SK-N-SH treated with all-trans-retinoic acid at 6 μM for 48 hours (cell line): ENCODE data around the gene PDE6A.

ENCODE experiments used
- ATAC-seq: fragments of 200-7000 bp; cut with Tn5 transposase; 3 replicates; pipeline ENCODE4 v1.9.1; 2020; ENCODE audit warnings: mild to moderate bottlenecking, moderate library complexity
- ARNTL ChIP-seq: fragments of 450-650 bp; formaldehyde crosslinking; IDR thresholded peaks from 2 replicates; pipeline ENCODE4 v1.5.0; 2020; ENCODE audit warnings: low read depth, mild to moderate bottlenecking, moderate library complexity, borderline replicate concordance
- BACH2 ChIP-seq: fragments of 250-450 bp; sonication (Bioruptor Pico); IDR thresholded peaks from 2 replicates; pipeline ENCODE4 v1.9.0; 2021; ENCODE audit warnings: mild to moderate bottlenecking, borderline replicate concordance
- CSDC2 ChIP-seq: fragments of 250-450 bp; sonication (Bioruptor Pico); IDR thresholded peaks from 2 replicates; pipeline ENCODE4 v1.5.0; 2020; ENCODE audit warnings: mild to moderate bottlenecking, moderate library complexity
- CSRNP3 ChIP-seq: fragments of 250-450 bp; sonication (Bioruptor Pico); IDR thresholded peaks from 2 replicates; pipeline ENCODE4 v1.5.1; 2021; ENCODE audit warnings: mild to moderate bottlenecking, moderate library complexity
- ESRRG ChIP-seq: fragments of 250-450 bp; sonication (Bioruptor Pico); IDR thresholded peaks from 2 replicates; pipeline ENCODE4 v1.6.1; 2021; ENCODE audit warnings: mild to moderate bottlenecking
- GLIS3 ChIP-seq: fragments of 250-450 bp; sonication (Bioruptor Pico); IDR thresholded peaks from 2 replicates; pipeline ENCODE4 v1.5.0; 2020; ENCODE audit warnings: mild to moderate bottlenecking, moderate library complexity
- ISL1 ChIP-seq: fragments of 250-450 bp; sonication (Bioruptor Pico); IDR thresholded peaks from 2 replicates; pipeline ENCODE4 v2.1.2; 2022; ENCODE audit warnings: mild to moderate bottlenecking, moderate library complexity
- OSR1 ChIP-seq: fragments of 250-450 bp; sonication (Bioruptor Pico); IDR thresholded peaks from 2 replicates; pipeline ENCODE4 v1.8.0; 2022; ENCODE audit warnings: moderate library complexity, mild to moderate bottlenecking, inconsistent platforms
- PATZ1 ChIP-seq: fragments of 250-450 bp; sonication (Bioruptor Pico); IDR thresholded peaks from 2 replicates; pipeline ENCODE4 v1.8.0; 2020; ENCODE audit warnings: mild to moderate bottlenecking, moderate library complexity, borderline replicate concordance
- PPARA ChIP-seq: fragments of 250-450 bp; sonication (Bioruptor Pico); IDR thresholded peaks from 2 replicates; pipeline ENCODE4 v1.5.0; 2020; ENCODE audit warnings: mild to moderate bottlenecking, borderline replicate concordance
- RARB ChIP-seq: fragments of 250-450 bp; sonication (Bioruptor Pico); IDR thresholded peaks from 2 replicates; pipeline ENCODE4 v1.8.0; 2021; ENCODE audit warnings: mild to moderate bottlenecking, moderate library complexity
- SNAI2 ChIP-seq: fragments of 250-450 bp; sonication (Bioruptor Pico); IDR thresholded peaks from 2 replicates; pipeline ENCODE4 v1.5.0; 2020; ENCODE audit warnings: mild to moderate bottlenecking, moderate library complexity
- ZC3H10 ChIP-seq: fragments of 250-450 bp; sonication (Bioruptor Pico); IDR thresholded peaks from 2 replicates; pipeline ENCODE4 v1.5.1; 2021; ENCODE audit warnings: mild to moderate bottlenecking, moderate library complexity
- ZFP3 ChIP-seq: fragments of 250-450 bp; sonication (Bioruptor Pico); IDR thresholded peaks from 2 replicates; pipeline ENCODE4 v1.5.0; 2020; ENCODE audit warnings: mild to moderate bottlenecking, moderate library complexity
- ZFP30 ChIP-seq: fragments of 450-650 bp; formaldehyde crosslinking; IDR thresholded peaks from 2 replicates; pipeline ENCODE4 v1.5.0; 2022; ENCODE audit warnings: mild to moderate bottlenecking, moderate library complexity
- ZNF565 ChIP-seq: fragments of 450-650 bp; formaldehyde crosslinking; conservative IDR thresholded peaks from 2 replicates; pipeline ENCODE4 v1.5.0; 2020; ENCODE audit warnings: low read depth, mild to moderate bottlenecking, moderate library complexity
- ZNF70 ChIP-seq: fragments of 450-650 bp; formaldehyde crosslinking; IDR thresholded peaks from 2 replicates; pipeline ENCODE4 v1.5.0; 2020; ENCODE audit warnings: mild to moderate bottlenecking, moderate library complexity
- ZNF8 ChIP-seq: fragments of 450-650 bp; formaldehyde crosslinking; IDR thresholded peaks from 2 replicates; pipeline ENCODE4 v1.5.0; 2020; ENCODE audit warnings: mild to moderate bottlenecking, moderate library complexity
- TF ChIP-seq, protein P1 (sequence below): fragments of 250-450 bp; sonication (Bioruptor Pico); IDR thresholded peaks from 2 replicates; pipeline ENCODE4 v1.8.0; 2021; ENCODE audit warnings: low read depth, mild to moderate bottlenecking, moderate library complexity, borderline replicate concordance
- TF ChIP-seq, protein P2 (sequence below): fragments of 250-450 bp; sonication (Bioruptor Pico); IDR thresholded peaks from 2 replicates; pipeline ENCODE4 v1.5.1; 2020; ENCODE audit warnings: low read depth, mild to moderate bottlenecking, moderate library complexity

The PDE6A gene

DNA sequence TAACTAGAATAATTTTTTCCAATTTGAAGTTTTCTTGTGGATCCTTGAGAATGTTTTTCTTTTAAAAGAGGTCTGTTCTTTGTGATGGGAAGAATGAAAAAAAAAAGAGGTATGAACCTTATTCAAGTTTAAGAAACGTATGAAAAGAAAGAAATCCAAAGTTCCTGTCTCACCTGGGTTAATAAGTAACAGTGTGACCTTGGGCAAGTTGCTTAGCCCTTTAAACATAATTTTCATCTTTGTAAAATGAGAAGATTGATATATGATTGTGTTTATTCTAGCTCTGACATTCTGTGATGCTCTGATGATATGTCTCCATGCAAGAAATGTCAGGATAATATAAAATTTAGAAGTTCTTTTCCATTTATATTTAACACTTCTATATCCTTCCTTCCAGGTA lies 35.3 kb upstream of the PDE6A start:
- TF ChIP-seq ZNF70 (CRISPR knock-in tag) (no peak), ZFP3 (CRISPR knock-in tag) (no peak), ZNF565 (CRISPR knock-in tag) (no peak), CSDC2 (CRISPR knock-in tag) (no peak), ZC3H10 (CRISPR knock-in tag) (no peak), GLIS3 (CRISPR knock-in tag) (no peak), RARB (no peak), ZNF8 (CRISPR knock-in tag) (no peak)
- TF ChIP-seq, protein P1, sequence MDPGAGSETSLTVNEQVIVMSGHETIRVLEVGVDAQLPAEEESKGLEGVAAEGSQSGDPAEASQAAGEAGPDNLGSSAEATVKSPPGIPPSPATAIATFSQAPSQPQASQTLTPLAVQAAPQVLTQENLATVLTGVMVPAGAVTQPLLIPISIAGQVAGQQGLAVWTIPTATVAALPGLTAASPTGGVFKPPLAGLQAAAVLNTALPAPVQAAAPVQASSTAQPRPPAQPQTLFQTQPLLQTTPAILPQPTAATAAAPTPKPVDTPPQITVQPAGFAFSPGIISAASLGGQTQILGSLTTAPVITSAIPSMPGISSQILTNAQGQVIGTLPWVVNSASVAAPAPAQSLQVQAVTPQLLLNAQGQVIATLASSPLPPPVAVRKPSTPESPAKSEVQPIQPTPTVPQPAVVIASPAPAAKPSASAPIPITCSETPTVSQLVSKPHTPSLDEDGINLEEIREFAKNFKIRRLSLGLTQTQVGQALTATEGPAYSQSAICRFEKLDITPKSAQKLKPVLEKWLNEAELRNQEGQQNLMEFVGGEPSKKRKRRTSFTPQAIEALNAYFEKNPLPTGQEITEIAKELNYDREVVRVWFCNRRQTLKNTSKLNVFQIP (CRISPR knock-in tag), result no peak
- TF ChIP-seq, protein P2, sequence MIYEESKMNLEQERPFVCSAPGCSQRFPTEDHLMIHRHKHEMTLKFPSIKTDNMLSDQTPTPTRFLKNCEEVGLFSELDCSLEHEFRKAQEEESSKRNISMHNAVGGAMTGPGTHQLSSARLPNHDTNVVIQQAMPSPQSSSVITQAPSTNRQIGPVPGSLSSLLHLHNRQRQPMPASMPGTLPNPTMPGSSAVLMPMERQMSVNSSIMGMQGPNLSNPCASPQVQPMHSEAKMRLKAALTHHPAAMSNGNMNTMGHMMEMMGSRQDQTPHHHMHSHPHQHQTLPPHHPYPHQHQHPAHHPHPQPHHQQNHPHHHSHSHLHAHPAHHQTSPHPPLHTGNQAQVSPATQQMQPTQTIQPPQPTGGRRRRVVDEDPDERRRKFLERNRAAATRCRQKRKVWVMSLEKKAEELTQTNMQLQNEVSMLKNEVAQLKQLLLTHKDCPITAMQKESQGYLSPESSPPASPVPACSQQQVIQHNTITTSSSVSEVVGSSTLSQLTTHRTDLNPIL, result no peak
- no peak for ATAC-seq

- ATAC-seq, result no peak
These were observed 30.8 kb upstream of the PDE6A start for GRCh38 chr5:149975409-149975808.

GRCh38 chr5:149969181-149969930 lies 24.8 kb upstream of the PDE6A start:
- no peak for TF ChIP-seq ZNF8 (CRISPR knock-in tag)
- TF ChIP-seq PATZ1 (CRISPR knock-in tag), result no peak
- TF ChIP-seq PPARA (CRISPR knock-in tag), result no peak
- no peak for TF ChIP-seq ZNF70 (CRISPR knock-in tag)
- no peak for TF ChIP-seq ZFP30 (CRISPR knock-in tag)
- no peak for TF ChIP-seq GLIS3 (CRISPR knock-in tag)
- TF ChIP-seq ARNTL (CRISPR knock-in tag), result no peak
- no peak for TF ChIP-seq ZNF565 (CRISPR knock-in tag)
- no peak for ATAC-seq

More at GRCh38 chr5:149975409-149975808, 30.8 kb upstream of the PDE6A start:
- TF ChIP-seq, protein P2, result no peak
- no peak for TF ChIP-seq ZNF70 (CRISPR knock-in tag)
- TF ChIP-seq RARB, result no peak
- no peak for TF ChIP-seq CSDC2 (CRISPR knock-in tag)
- TF ChIP-seq SNAI2 (CRISPR knock-in tag), result no peak
- no peak for TF ChIP-seq OSR1
- TF ChIP-seq ZNF8 (CRISPR knock-in tag), result no peak
- TF ChIP-seq ISL1 (CRISPR knock-in tag), result no peak
- TF ChIP-seq GLIS3 (CRISPR knock-in tag), result no peak
- TF ChIP-seq BACH2, result no peak
- TF ChIP-seq, protein P1 (CRISPR knock-in tag), result no peak
- TF ChIP-seq ESRRG (CRISPR knock-in tag), result no peak
- no peak for TF ChIP-seq ZNF565 (CRISPR knock-in tag)
- TF ChIP-seq CSRNP3 (CRISPR knock-in tag), result no peak
